Measurements from ENCODE around the gene HSPA14. TPM values are rescaled to one million over a fixed set of nuclear protein-coding genes. Genes with fewer than 3 reads are reported as not detected.

Gene HSPA14
- total and polyA plus RNA-seq, 12 donors = 5.4 to 20.0 (median 12.2) TPM

DNA sequence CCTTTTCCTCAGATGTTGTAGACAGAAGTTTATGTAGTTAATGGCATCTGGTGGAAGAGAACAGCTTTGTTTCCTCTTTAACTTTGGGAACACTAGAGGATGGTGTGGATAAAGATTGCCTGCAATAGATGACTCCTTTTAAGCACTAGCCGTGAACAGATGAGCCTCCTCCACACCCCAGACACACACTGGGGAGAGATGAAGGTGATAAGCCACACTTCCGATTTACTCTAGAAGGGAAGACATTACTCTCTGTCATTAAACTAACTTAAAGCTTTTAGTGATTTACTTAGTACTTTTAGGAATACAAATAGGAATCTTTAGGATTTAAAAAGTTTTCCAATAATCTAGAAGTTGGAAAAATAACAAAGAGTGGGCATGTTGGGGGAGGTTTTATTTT, 6.8 kb downstream of the HSPA14 start:
- 58 to 84% (median 77%) methylated on average over 2 of the region's 2 CpGs for WGBS, 4 donors
- no peak for DNase-seq
- Histone ChIP-seq H3K36me3 (replicated peaks in 1 of 2) (peaks cover 0 to 52% of the 10 kb centered on the region in 2 donors), H3K4me3 (no peak overlapping the region), H3K4me1 (replicated peaks in 1 of 2) (peaks cover 0 to 2% of the 10 kb centered on the region in 2 donors), H3K27ac (no peak overlapping the region), H3K9me3 (replicated peaks in 1 of 3) (no peaks in the 10 kb centered on the region), H3K27me3 (no peaks in the 10 kb centered on the region)
- intact Hi-C loops (cut with DNase I) = no loop called here
- TF ChIP-seq, protein P1, sequence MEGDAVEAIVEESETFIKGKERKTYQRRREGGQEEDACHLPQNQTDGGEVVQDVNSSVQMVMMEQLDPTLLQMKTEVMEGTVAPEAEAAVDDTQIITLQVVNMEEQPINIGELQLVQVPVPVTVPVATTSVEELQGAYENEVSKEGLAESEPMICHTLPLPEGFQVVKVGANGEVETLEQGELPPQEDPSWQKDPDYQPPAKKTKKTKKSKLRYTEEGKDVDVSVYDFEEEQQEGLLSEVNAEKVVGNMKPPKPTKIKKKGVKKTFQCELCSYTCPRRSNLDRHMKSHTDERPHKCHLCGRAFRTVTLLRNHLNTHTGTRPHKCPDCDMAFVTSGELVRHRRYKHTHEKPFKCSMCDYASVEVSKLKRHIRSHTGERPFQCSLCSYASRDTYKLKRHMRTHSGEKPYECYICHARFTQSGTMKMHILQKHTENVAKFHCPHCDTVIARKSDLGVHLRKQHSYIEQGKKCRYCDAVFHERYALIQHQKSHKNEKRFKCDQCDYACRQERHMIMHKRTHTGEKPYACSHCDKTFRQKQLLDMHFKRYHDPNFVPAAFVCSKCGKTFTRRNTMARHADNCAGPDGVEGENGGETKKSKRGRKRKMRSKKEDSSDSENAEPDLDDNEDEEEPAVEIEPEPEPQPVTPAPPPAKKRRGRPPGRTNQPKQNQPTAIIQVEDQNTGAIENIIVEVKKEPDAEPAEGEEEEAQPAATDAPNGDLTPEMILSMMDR (IDR thresholded peaks at IDR 0.05) = no peak
- no peak for TF ChIP-seq POLR2A (IDR thresholded peaks at IDR 0.05)

DNA sequence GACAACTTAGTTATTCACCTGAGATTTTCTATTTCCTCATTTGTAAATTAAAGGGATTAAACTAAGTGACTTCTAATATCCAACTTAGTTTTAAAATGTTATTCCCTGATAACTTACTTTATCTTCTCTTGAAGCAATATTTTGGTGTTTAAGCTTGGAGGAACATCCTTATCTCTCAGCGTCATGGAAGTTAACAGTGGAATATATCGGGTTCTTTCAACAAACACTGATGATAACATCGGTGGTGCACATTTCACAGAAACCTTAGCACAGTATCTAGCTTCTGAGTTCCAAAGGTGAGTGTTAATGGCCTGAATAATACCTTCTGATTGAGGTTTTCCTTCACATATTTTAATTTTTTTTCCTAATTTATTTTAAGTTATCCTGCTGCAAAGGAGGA, 14.1 kb downstream of the HSPA14 start:
- intact Hi-C loops (cut with DNase I) = no loop called here
- Histone ChIP-seq H3K9me3 (replicated peaks in 1 of 3) (no peaks in the 10 kb centered on the region), H3K4me3 (no peak overlapping the region), H3K4me1 (replicated peaks in 1 of 2) (no peaks in the 10 kb centered on the region), H3K27ac (no peak overlapping the region), H3K36me3 (replicated peaks in 1 of 2) (peaks cover 0 to 17% of the 10 kb centered on the region in 2 donors), H3K27me3 (no peaks in the 10 kb centered on the region)
- DNase-seq = no peak
- whole genome bisulfite sequencing, 4 donors = 84 to 92% (median 90%) methylated on average over 3 of the region's 3 CpGs
- TF ChIP-seq, protein P1 (IDR thresholded peaks at IDR 0.05) = no peak
- TF ChIP-seq POLR2A (IDR thresholded peaks at IDR 0.05) = no peak

DNA sequence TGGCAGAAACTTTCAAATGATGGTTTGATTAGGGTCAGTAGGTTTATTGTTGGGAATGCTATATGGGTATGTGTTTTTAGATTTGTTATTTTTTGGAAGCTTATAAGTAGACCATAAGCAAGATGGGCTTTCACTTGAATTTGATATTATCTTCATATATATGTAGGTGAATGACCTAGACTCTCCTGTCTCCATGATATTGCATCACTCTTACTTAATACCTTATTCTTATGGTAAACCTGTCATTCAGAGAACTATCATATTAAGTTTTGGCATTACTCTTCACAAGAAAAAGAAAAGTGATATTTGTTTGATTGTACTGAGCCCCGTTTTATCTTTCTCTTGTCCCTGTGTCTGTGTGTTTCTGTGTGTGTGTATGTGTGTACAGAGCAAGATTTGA, 17.3 kb downstream of the HSPA14 start:
- Histone ChIP-seq H3K4me3 (no peak overlapping the region), H3K9me3 (replicated peaks in 1 of 3) (no peaks in the 10 kb centered on the region), H3K4me1 (replicated peaks in 1 of 2) (no peaks in the 10 kb centered on the region), H3K27ac (no peak overlapping the region), H3K36me3 (replicated peaks in 1 of 2) (peaks cover 0 to 17% of the 10 kb centered on the region in 2 donors), H3K27me3 (no peaks in the 10 kb centered on the region)
- 91 to 97% (median 92%) methylated on average over 1 of the region's 1 CpG for WGBS, 4 donors
- intact Hi-C loops (cut with DNase I) = no loop called here
- TF ChIP-seq, protein P1 (IDR thresholded peaks at IDR 0.05) = no peak
- TF ChIP-seq POLR2A (IDR thresholded peaks at IDR 0.05) = no peak
- DNase-seq = no peak

DNA sequence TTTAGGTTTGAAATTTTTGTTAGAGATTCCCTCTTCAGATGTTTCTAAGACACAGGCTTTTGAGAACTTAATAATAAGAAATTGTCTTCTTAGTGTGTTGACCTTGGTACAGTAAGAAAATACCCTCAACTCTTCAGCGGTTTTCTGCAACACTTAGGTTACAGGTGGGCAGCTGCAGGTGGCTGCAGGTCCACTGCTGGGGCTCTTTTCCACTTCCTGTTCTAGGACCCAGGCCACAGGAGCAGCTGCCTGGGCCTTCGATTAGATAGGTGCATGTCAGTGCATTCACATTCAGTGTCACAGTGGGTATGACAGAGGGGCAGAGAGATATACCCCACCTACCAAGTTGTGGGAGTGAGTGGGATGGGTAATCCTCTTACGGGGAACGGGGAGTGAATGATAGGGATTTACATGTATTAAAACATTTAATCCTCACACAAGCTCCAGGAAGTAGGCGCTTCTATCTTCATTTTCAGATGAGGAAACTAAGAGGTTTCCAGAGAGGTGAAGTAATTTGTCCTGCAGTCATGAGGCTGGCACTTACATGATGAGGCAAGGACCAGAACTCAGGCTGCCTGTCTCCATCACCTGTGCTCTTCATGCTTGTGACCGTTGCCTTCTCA, 20.3 kb downstream of the HSPA14 start:
- no peaks in the 10 kb centered on the region for H3K4me1 ChIP-seq (replicated peaks in 1 of 2)
- H3K27ac ChIP-seq = no peak overlapping the region
- H3K4me3 ChIP-seq = no peak overlapping the region
- no peaks in the 10 kb centered on the region for H3K27me3 ChIP-seq
- WGBS, 4 donors = 91 to 97% (median 93%) methylated on average over 6 of the region's 6 CpGs
- intact Hi-C loops (cut with DNase I) = no loop called here
- peaks cover 0 to 14% of the 10 kb centered on the region in 2 donors for H3K36me3 ChIP-seq (replicated peaks in 1 of 2)
- TF ChIP-seq, protein P1 (IDR thresholded peaks at IDR 0.05) = no peak
- TF ChIP-seq POLR2A (IDR thresholded peaks at IDR 0.05) = no peak
- DNase-seq = no peak
- no peaks in the 10 kb centered on the region for H3K9me3 ChIP-seq (replicated peaks in 1 of 3)

Measured in adrenal gland (tissue), 12 donors.